ENCODE measurements around the gene HOXA3. TPM values are rescaled to one million over a fixed set of nuclear protein-coding genes. Genes with fewer than 3 reads are reported as not detected.

Gene HOXA3
- total RNA-seq, 2 experiments from 2014 or later: not detected

GRCh38 chr7:27126596-27127327 is 25.6 kb downstream of the HOXA3 start:
- POLR2A ChIA-PET: no interaction called here
- CTCF ChIA-PET: no interaction called here

GRCh38 chr7:27125986-27126394 is 26.4 kb downstream of the HOXA3 start:
- CTCF ChIA-PET: no interaction called here
- POLR2A ChIA-PET: no interaction called here

DNA sequence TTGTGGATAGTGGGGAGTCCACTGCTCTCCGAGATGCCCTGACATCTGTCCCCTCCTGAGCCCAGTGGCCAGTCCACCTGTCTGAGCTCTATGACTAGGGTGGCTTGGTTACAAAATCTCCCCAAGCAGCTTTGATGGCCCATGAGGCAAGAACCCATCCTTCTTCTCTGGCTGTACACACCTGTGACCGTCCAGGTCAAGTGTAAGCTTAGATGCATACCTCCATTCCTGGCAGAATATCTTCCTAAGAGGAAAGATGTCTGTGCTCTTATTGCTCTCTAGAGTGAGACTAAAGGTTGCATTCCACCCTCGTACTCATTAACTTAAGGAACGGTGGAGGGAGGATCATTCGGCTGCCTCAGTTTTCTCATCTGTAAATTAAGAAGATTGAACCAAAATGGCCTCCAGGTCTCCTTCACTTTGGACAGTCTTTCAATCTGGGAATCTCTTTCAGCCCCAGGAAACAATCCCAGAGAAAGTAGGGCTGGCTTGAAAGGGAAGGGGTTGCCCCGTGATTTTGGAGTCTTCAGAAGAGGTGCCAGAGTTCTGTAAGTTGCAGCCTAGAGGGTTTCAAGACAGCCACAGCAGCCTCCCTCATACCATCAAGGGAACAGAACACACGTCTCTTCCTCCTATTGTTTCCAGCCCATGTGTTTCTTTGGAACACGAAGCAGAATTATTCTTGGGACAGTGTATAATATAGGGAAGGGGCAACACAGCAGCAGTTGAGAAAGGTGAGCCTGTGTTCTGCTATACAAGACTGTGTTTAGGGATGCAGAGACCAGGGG is 27.3 kb downstream of the HOXA3 start:
- ChIA-PET POLR2A (no interaction called here), CTCF (no interaction called here)

DNA sequence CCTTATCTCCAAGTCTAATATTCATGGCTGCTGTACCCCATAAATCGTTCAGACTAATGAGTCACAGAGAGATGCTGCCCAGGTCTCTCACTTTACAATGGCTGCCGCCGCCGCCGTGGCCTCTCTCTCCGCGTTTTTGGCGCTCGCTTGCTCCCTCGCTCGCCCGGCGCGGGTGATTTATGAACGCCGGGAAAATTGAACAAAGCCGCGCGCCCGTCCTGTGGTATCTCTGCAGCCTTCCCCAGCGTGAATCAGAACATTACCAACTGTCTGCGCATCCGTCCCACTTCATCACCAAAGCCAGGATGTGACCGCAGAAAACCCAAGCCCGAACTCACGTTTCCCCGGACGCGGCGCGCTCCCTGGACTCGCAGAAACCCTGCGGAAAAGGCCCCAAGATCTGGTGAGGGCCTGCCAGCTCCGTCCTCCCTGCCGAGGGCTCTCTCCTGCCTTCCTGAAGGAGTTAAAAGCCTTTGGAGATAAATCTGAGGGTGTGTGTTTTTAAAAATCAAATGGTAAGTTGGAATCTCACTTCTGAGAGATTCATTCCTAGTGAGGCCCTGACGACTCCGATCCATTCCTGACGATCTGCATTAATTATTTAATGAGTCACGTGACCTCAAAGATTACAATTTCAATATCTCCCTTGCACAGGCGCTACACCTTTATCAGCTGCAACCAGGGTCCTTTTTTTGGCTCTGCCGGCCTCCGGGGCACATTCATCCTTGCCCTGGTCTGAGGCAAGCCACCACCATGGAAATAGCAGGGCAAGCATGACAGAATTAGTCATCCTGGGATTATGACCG is 28.1 kb downstream of the HOXA3 start:
- POLR2A ChIA-PET: no interaction called here
- CTCF ChIA-PET: no interaction called here

GRCh38 chr7:27123477-27124053 is 28.8 kb downstream of the HOXA3 start:
- POLR2A ChIA-PET: no interaction called here

DNA sequence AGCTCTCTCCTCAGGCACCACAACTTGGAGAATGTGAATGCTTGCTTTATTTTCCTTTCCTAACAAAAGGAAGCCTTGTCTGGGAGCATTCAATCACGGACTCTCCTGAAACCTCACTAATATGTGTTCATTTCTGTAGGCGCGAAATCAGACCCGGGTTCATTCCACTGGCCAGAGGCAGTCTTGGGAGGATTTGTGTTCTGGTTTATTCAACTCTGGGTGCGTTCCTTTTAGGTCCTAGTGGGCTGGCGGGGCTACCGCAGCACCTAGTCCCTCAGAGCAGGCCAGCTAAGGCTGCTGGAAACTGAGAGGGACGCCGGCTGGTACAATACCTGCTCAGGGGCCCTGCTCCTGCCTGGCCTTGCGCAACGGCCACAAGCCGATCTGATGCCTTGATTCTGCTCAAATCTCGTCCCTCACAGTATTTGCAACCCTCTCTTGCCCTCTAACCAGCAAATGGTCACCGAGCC is 29.3 kb downstream of the HOXA3 start:
- CTCF ChIA-PET: no interaction called here
- POLR2A ChIA-PET: no interaction called here

More at GRCh38 chr7:27123477-27124053, 28.8 kb downstream of the HOXA3 start:
- CTCF ChIA-PET: no interaction called here

- POLR2A ChIA-PET: no interaction called here
Measured at GRCh38 chr7:27122077-27122910, 30.1 kb downstream of the HOXA3 start.

GRCh38 chr7:27121684-27122076 is 30.7 kb downstream of the HOXA3 start:
- ChIA-PET CTCF (no interaction called here), POLR2A (no interaction called here)

More at GRCh38 chr7:27122077-27122910, 30.1 kb downstream of the HOXA3 start:
- CTCF ChIA-PET: no interaction called here

GRCh38 chr7:27119412-27119911 is 32.9 kb downstream of the HOXA3 start:
- POLR2A ChIA-PET: no interaction called here

GRCh38 chr7:27118580-27118979 is 33.8 kb downstream of the HOXA3 start:
- ChIA-PET POLR2A (no interaction called here), CTCF (no interaction called here)

More at GRCh38 chr7:27119412-27119911, 32.9 kb downstream of the HOXA3 start:
- CTCF ChIA-PET: no interaction called here

- POLR2A ChIA-PET: no interaction called here
- CTCF ChIA-PET: no interaction called here
Measured at GRCh38 chr7:27117887-27118491, 34.4 kb downstream of the HOXA3 start.

- ChIA-PET CTCF (no interaction called here), POLR2A (no interaction called here)
Measured at GRCh38 chr7:27116962-27117886, 35.2 kb downstream of the HOXA3 start.

GRCh38 chr7:27116031-27116961 is 36.1 kb downstream of the HOXA3 start:
- CTCF ChIA-PET: no interaction called here
- POLR2A ChIA-PET: no interaction called here

- POLR2A ChIA-PET: no interaction called here
Measured at GRCh38 chr7:27115221-27116026, 37.0 kb downstream of the HOXA3 start.

GRCh38 chr7:27114881-27115220 is 37.5 kb downstream of the HOXA3 start:
- ChIA-PET POLR2A (no interaction called here), CTCF (no interaction called here)

More at GRCh38 chr7:27115221-27116026, 37.0 kb downstream of the HOXA3 start:
- CTCF ChIA-PET: no interaction called here
